Activated CD4-positive, CD25-positive, alpha-beta regulatory T cell treated with anti-CD3 and anti-CD28 coated beads, Interleukin-2, amount 50 U/mL, for 16 hours (primary cell): ENCODE data around the gene SPOCK1.

Source experiments
- DNase-seq: peaks from one replicate; pipeline ENCODE4 v3.0.0-alpha.2; 2020; ENCODE audit warnings: low read depth, low spot score

The SPOCK1 gene

GRCh38 chr5:137026296-137026695, 472.8 kb downstream of the SPOCK1 start:
- no peak for DNase-seq

GRCh38 chr5:137024044-137024443, 475.1 kb downstream of the SPOCK1 start:
- DNase-seq = no peak

- no peak for DNase-seq
Measured at GRCh38 chr5:137023371-137023770, 475.8 kb downstream of the SPOCK1 start.

- DNase-seq = no peak
Measured at GRCh38 chr5:137022725-137023124, 476.4 kb downstream of the SPOCK1 start.

- DNase-seq = no peak
Measured at GRCh38 chr5:137022043-137022442, 477.1 kb downstream of the SPOCK1 start.

GRCh38 chr5:137019229-137019628, 479.9 kb downstream of the SPOCK1 start:
- DNase-seq = no peak

GRCh38 chr5:137016783-137017324, 482.3 kb downstream of the SPOCK1 start:
- DNase-seq = no peak

- no peak for DNase-seq
Measured at GRCh38 chr5:137015540-137016116, 483.5 kb downstream of the SPOCK1 start.

GRCh38 chr5:137014731-137015130, 484.4 kb downstream of the SPOCK1 start:
- DNase-seq = no peak

- DNase-seq = no peak
Measured at GRCh38 chr5:137010226-137010625, 488.9 kb downstream of the SPOCK1 start.

- DNase-seq = no peak
Measured at GRCh38 chr5:137004279-137004678, 494.8 kb downstream of the SPOCK1 start.

GRCh38 chr5:137001026-137001569, 498.0 kb downstream of the SPOCK1 start:
- DNase-seq = no peak

- DNase-seq = no peak
Measured at GRCh38 chr5:136999787-137000186, 499.3 kb downstream of the SPOCK1 start.

- DNase-seq = no peak
Measured at GRCh38 chr5:136998854-136999357, 500.2 kb downstream of the SPOCK1 start.

GRCh38 chr5:136994154-136994553, 505.0 kb downstream of the SPOCK1 start:
- no peak for DNase-seq

GRCh38 chr5:136992796-136993489, 506.2 kb downstream of the SPOCK1 start:
- DNase-seq = no peak

GRCh38 chr5:136985785-136986475, 513.2 kb downstream of the SPOCK1 start:
- no peak for DNase-seq

- DNase-seq = no peak
Measured at GRCh38 chr5:136984772-136985446, 514.2 kb downstream of the SPOCK1 start.

- DNase-seq = no peak
Measured at GRCh38 chr5:136981936-136982335, 517.2 kb downstream of the SPOCK1 start.

- DNase-seq = no peak
Measured at GRCh38 chr5:136979131-136979530, 520.0 kb downstream of the SPOCK1 start.

- DNase-seq = no peak
Measured at GRCh38 chr5:136963504-136963903, 535.6 kb downstream of the SPOCK1 start.

GRCh38 chr5:136957428-136957827, 541.7 kb downstream of the SPOCK1 start:
- DNase-seq = no peak
